Caki2 (cell line): ENCODE results near the gene ARL10. TPM values are rescaled to one million over a fixed set of nuclear protein-coding genes. Genes with fewer than 3 reads are reported as not detected.

Experiments used
- DNase-seq: peaks from one replicate; pipeline ENCODE4 v3.0.0-alpha.2; 2015; ENCODE audit warnings: low read depth
- in situ Hi-C: cut with HindIII; loops from 2 replicates; pipeline ENCODE4 v1.10.0; 2016; ENCODE audit warnings: low sequenced_read_pairs, low pct_unique_long_range_greater_than_20kb, mixed read lengths
- total RNA-seq: library from RNA; depleted of rRNA; stranded (reverse); fragments of >200 nt; shearing (Covaris generic); gene quantifications from 2 replicates; pipeline ENCODE4 v1.2.3, GENCODE V29; 2014; ENCODE audit warnings: low replicate concordance; rRNA removed

ARL10 gene
- total RNA-seq, 1 experiment from 2014 or later = not detected

DNA sequence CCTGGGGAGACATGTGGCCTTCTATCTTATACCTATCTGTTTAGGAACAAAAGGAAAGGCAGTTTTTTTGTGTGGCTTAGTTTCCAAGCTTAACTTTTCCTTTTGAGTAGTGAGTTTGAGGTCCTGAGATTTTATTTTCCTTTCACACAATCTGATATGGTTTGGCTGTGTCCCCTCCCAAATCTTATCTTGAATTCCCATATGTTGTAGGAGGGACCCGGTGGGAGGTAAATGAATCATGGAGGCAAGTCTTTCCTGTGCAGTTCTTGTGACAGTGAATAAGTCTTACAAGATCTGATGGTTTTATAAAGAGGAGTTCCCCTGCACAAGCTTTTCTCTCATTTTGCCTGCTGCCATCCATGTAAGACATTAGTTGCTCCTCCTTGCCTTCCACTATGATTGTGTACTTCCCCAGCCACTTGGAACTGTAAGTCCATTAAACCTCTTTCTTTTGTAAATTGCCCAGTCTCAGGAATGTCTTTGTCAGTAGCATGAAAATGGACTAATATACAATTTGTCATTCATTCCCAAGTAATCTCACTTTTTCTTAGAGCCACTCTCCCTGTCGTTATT is 55.8 kb downstream of the ARL10 start:
- in situ Hi-C loops = no loop called here
- no peak for DNase-seq

DNA sequence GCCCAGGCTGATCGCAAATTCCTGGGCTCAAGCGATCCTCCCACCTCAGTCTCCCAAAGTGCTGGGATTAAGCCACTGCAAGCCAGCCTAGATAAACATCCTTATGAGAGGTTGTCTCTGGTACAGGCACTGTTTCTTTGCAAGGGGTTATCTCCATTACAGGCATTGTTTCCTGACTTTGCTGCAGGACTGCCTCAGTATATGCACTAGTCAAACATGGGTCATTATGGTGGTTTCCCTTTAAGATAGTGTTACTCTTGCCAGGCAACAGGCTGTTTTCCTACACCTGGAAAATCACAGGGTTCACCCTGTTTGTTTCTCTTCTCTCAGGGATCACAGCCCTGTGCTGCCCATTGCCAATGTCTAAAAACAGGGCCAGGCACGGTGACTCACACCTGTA is 58.9 kb downstream of the ARL10 start:
- no peak for DNase-seq
- in situ Hi-C loops = no loop called here

DNA sequence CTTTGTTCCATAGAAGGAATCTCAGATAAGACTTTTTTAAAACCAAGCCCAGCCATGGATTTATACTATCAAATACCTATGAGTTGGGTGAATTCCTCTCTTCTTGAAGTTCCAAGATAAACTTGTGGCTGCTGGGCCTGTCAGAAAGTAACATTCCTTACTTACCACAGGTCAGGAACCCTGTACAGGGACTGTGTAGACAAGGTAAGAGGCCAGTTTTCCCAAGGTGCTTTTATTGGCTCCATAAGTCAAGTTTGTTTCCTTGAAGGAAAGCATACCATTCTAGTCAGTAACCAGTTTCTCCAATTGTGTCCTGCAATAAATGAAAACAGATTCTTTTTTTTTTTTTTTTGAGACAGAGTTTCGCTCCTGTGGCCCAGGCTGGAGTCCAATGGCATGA is 59.9 kb downstream of the ARL10 start:
- peak; percentile 43 for DNase-seq
- in situ Hi-C loops = no loop called here

- in situ Hi-C loops = no loop called here
- DNase-seq = no peak
These were observed 60.5 kb downstream of the ARL10 start for GRCh38 chr5:176425791-176426190.

DNA sequence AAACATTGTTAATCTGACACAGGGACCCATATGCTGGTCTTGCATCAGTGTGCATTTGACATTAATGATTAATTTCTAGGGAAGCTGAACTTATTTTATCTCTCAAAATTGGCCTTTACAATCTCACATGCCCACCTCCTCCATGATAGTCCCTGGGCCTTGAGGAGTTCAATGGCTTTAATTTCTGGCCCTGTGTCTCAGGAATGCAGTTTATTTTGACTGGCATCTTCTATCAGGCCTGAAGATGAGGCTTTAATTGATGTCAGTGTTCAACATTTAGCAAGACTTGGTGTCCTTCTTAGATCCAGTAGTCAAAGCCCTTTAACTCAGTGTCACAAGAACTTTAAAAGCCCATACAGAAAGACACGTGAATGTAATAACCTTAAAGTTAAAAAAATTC is 61.6 kb downstream of the ARL10 start:
- in situ Hi-C loops = no loop called here
- DNase-seq = no peak

DNA sequence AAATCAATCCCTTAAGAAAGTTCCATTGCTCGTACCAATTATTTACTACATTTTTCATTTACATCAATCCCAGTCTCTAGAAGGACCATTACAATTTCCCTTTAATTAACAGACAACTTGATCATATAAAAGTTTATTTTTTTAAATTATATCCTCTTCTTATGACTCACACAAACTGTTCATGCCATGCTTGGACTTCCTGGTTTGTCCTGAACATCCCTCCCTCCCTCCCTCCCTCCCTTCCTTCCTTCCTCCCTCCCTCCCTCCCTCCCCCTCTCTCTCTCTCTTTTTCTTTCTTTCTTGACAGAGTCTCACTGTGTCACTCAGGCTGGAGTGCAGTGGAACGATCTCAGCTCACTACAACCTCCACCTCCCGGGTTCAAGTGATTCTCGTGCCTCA is 62.7 kb downstream of the ARL10 start:
- DNase-seq = no peak

GRCh38 chr5:176429972-176430371 is 64.7 kb downstream of the ARL10 start:
- in situ Hi-C loops = no loop called here
- DNase-seq = no peak

More for the DNA sequence above, 62.7 kb downstream of the ARL10 start:
- in situ Hi-C loops = no loop called here

Other genes starting within 250 kb of the ARL10 start
- 6.7 and 19.8 TPM in 2 replicates for gene SIMC1, start 127.1 kb upstream of the ARL10 start, total RNA-seq
- gene KIAA1191, start 3.7 kb upstream of the ARL10 start, total RNA-seq = 103 and 141 TPM in 2 replicates
- gene NOP16, start 23.1 kb downstream of the ARL10 start, total RNA-seq = 17.9 and 27.4 TPM in 2 replicates
- gene HIGD2A, start 23.3 kb downstream of the ARL10 start, total RNA-seq = 129 and 143 TPM in 2 replicates
- 70.3 and 106 TPM in 2 replicates for gene CLTB, start 51.1 kb downstream of the ARL10 start, total RNA-seq
- gene FAF2, start 82.9 kb downstream of the ARL10 start, total RNA-seq = 26.2 and 31.4 TPM in 2 replicates
- gene RNF44, start 171.9 kb downstream of the ARL10 start, total RNA-seq = 2.0 and 18.7 TPM in 2 replicates
- gene CDHR2, start 183.9 kb downstream of the ARL10 start, total RNA-seq = 0.23 and 1.2 TPM in 2 replicates
- 30.1 and 36.8 TPM in 2 replicates for gene GPRIN1, start 244.7 kb downstream of the ARL10 start, total RNA-seq